Endothelial cell of umbilical vein (primary cell): Measurements from ENCODE around the gene NFKB2.

Source experiments
- CTCF ChIP-seq, 2 donors: IDR thresholded peaks; 1 replicate in 1 of 2; 2 replicates in 1 of 2; pipeline ENCODE4 v1.5.1; 2011; ENCODE audit warnings: low read length in 2 of 2, mild to moderate bottlenecking in 2 of 2, moderate library complexity in 2 of 2, control low read depth in 1 of 2, inconsistent platforms in 1 of 2, low read depth in 1 of 2; ENCODE audit not compliant: insufficient read depth in 1 of 2; ENCODE audit errors: extremely low read depth in 1 of 2
- GATA2 ChIP-seq: IDR thresholded peaks from 2 replicates; pipeline ENCODE4 v1.7.0; 2011; ENCODE audit warnings: low read depth, mild to moderate bottlenecking, moderate library complexity, mixed read lengths, low read length; ENCODE audit not compliant: insufficient read length, insufficient read depth
- POLR2A ChIP-seq: IDR thresholded peaks from 2 replicates; pipeline ENCODE4 v1.6.1; 2012; ENCODE audit warnings: low read depth, mild to moderate bottlenecking, control low read depth, low read length
- POLR2AphosphoS5 ChIP-seq: IDR thresholded peaks from 2 replicates; pipeline ENCODE4 v1.6.1; 2012; ENCODE audit warnings: low read depth, mild to moderate bottlenecking, control low read depth, low read length, moderate library complexity; ENCODE audit not compliant: insufficient read depth

GRCh38 chr10:102394801-102395399 is 605 bp upstream of the NFKB2 start:
- no peak for TF ChIP-seq CTCF (IDR thresholded peaks at IDR 0.05; ENCODE audit: extremely low read depth in 1 of 2, insufficient read depth in 1 of 2, low read depth in 1 of 2, low read length in 2 of 2)
- TF ChIP-seq POLR2A: no peak
- no peak for TF ChIP-seq POLR2AphosphoS5
- no peak for TF ChIP-seq GATA2
